NCI-H748 (cell line): ENCODE results near the gene PATL1.
A peak's percentile ranks its signal among the peaks of the same experiment; 100 is the strongest.
"Not testable (repeated sequence)": the region's sequence is repeated elsewhere in the genome, so short reads cannot be mapped to it uniquely, and the experiment has no call there.

Source experiments
- DNase-seq: peaks from one replicate; lab custom pipeline; 2025; ENCODE audit not compliant: unreplicated experiment; lab: John Stamatoyannopoulos, UW

Gene PATL1

DNA sequence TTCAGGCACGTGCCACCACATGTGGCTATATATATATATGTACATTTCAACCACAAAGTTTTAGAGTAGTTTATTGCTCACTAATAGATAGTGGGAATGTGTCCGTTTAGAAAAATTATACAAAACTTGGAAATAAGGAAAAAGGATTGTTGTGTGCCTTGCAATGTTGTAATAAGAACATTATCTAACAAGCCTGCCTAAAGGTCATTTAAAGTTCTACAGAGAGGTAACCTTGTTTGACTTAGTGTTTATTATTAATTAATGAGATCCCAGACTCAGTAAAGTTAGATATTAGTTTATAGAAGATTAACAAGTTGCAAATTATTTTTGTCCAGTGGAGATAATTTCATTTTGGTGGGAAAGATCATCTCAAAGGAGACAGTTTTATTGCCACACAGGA lies 5.5 kb upstream of the PATL1 start:
- no peak for DNase-seq

DNA sequence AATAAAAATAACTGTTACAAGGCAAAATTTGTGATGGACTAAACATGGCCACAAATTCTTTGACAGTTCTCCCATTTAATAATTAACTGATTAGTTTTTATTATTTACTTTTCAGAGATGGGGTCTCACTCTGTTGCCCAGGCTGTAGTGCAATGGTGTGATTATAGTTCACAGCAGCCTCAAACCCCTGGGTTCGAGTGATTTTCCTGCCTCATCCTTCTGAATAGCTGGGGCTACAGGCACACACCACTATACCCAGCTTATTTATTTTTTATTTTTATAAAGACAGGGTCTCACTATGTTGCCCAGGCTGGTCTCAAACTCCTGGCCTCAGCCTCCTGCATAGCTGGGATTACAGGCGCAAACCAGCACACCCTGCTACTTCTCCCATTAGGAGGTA lies 4.5 kb upstream of the PATL1 start:
- no peak for DNase-seq

DNA sequence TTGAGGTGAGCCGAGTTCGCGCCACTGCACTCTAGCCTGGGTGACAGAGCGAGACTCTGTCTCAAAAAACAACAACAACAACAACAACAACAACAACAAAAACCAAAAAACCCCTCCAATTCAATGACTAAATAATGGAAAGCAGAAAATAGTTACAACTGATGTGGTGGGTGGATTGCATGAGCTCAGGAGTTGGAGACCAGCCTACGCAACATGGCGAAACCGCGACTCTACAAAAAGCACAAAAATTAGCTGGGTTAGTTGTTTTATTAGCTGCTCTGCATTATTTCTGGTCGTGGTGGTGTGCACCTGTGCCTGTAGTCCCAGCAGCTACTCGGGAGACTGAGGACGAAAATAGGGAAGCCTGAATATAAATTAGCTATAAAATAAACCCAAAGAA lies 2.6 kb upstream of the PATL1 start:
- no peak for DNase-seq

DNA sequence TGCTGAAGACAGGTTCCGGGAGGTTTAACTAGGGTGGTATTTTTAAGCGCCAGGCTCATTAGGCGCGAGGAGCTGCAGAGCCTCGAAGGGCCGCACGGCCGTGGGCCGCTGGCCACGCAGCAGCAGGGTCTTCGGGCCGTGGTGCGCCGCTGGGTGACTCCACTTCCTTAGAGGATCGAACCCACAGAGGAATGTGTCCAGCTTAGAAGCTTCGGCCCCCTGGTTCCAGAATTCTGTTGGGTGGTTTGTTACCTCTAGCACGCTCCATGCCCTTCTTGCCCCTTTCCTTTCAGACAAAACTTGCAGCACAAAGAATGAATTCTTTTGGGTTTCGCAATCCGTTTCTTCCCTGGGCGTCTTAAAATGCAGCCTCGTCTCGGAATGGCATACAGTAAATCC lies 773 bp upstream of the PATL1 start:
- DNase-seq, result no peak

DNA sequence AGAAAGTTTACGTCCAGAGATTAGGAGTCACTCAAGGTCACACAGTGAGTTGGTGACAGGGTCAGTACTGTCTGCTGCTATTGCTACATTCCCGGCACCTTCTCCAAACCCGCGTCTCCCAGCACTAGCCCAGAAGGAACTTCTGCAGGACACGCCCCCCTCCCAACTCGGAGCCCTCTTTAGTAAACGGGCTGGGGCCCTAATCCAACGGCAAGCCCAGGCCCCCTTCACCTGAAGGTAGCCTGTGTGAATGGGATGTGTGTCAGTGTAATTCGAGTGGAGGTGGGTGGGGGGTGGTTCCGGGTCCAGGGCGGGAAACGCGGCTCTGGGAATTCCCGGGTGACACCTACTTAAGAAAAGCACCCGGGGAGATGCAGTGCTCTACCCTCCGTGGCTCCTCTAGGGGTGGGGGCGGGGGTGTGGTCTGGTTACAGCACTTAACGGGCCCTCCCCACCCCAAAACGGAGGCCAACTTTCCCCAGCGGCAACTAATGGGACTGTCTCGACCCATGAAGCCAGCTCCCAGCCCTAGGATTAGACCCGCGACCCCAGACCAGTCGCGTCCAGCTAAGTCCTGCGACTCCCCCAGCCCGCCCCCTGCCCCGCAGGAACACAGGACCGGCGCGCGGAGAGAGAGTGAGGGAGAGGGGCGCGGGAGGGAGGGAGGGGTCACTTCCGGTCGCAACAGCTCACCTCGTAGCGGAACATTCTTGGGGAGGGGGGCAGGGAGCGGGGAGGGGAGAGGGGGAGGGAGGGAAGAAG lies 468 bp downstream of the PATL1 start:
- peak; percentile 60 for DNase-seq

DNA sequence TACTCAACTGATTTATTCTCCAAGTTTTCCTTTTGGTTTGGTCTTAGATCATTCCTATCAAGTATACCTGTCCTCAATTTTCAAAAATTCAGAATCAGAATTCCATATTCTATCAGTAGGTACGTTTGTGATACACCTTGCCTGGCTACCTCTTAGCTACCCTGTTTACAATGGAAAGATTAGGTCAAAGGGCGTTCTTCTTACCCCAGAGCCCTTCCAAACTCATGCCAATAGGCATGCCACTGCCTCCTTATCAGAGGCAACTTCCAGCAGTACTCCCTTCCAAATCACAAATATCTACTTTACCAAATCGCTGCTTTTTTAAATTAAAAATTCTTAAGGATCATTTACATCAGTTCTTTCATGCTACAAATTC lies 1.0 kb downstream of the PATL1 start:
- DNase-seq, result no peak

DNA sequence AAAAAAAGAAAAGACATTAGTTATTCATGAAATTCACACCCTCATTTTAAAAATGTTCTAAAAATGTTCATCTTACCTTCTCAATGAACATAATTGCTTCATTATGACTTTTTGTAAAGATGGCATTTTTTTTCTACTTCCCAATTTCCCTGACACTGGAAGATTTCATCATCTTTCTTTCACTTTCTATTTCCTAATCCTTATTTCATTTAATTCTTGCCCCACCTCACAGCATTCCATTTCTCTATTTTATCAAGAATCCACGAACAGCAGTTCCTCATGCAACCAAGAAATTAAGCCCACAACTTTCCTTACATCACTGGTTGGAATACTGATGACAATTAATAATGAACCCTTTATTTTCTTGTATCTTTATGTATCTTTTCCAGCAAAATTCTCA lies 1.9 kb downstream of the PATL1 start:
- no peak for DNase-seq

DNA sequence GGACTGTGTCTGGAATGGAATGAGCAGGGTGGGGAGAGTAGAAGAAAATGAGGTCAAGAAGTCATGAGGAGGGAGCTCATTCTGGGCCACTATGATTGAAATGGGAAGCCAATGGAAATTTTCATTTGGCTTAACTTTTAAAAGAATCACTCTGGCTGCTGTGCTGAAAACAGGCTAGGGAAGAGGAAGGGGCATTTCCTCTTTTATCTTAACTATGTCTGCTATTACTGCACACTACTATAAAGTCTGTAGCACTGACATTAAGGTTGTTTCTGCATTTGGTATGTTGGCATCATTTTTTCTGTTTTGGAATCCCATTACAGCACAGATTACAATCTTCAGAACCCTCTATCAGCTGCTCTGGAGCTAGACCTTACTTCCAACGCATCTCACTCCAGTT lies 8.2 kb downstream of the PATL1 start:
- no peak for DNase-seq

DNA sequence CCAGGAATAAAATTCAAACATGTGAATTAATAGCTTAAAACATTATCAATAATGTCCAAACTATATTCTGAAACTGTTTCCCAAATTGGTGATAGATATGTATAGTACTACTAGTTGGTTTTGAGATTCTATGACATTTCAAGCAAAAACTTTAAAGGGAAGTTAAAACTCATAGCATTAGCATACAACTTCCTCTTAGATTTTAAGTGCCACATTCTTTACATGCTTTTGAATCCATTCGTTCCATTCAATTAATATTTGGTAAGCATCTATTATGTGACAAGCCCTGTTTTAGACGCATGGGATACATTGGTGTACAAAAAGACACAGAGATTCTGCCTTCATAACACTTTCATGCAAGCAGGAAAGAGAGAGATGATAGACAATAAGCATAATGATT lies 8.9 kb downstream of the PATL1 start:
- no peak for DNase-seq

DNA sequence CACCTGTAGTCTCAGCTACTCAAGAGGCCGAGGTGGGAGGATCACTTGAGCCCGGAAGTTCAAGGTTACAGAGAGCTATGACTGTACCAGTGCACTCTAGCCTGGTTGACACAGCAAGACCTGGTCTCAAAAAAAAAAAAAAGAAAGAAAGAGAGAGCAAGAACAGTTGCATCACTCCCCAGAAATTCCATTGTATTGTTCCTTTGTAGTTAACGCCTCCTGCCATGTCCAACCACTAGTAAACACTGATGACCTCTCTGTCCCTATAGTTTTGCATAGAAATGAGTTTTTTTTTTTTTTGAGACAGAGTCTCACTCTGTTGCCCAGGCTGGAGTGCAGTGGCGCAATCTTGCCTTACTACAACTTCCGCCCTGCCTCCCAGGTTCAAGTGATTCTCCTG lies 10.8 kb downstream of the PATL1 start:
- no peak for DNase-seq

DNA sequence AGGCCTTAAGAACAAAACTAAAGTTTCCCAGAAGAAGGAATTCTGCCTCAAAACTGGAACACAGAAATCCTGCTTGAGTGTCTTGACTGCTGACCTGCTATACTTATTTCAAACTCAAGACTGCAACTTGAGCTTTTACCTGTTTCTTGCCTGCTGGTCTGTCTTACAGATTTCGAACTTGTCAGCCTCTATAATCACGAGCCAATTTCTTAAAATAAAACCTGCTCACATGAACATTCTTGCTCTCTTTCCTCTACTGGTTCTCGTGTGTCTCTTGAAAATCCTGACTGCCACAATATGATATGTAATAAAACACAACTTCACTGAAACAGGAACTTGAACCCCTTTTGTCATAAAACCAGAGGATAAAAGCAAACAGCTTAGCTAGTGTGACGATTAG lies 13.9 kb downstream of the PATL1 start:
- DNase-seq, result no peak

DNA sequence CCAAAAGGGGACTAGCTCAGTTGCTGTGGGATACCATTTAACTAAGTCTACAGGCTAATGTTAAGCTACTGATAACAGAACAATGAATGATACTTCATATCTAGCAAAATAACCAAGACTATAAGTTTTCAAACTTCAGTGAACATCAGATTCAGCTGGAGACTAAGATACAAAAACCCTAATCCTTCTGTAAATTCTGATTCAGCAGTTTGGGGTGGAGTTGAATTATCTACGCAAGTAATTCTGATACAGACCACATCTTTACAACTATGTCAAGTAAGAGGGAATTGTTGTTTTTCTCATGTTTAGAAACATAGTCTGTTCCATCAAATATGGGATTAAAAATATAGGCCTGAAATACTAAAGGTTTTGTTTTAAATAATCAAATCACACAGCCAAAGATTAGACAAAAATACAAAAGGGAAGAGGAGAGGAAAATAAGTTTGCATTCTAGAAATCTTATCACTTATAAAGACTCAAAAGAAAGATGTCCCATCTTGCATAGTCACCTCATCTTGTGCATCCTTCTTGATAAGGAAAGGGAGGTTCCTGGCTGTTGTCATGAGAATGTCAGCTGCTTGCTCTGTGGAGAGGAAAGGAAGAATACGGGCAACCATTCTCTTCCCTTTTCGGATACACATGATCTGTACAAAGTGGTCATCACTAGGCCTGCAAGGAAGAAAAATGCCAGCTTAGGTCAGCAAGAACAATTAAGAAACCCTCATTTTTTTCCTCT lies 21.4 kb downstream of the PATL1 start:
- no peak for DNase-seq

DNA sequence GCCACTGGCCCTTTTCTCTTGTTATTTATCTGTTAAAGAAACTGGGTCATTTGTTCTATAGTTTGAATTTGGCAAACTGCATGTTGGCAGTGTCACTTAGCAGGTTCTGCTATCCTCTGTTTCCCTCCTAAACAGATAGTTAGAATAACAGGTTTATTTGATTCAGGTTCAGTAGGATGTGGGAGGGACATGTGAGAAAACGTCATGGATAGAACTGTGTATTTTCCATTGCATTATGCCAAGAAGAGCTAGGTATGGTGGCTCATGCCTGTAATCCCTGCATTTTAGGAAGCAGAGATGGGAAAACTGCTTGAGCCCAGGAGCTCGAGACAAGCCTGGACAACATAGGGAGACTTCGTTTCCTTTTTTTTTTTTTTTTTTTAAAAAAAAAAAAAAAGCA lies 24.3 kb downstream of the PATL1 start:
- no peak for DNase-seq

DNA sequence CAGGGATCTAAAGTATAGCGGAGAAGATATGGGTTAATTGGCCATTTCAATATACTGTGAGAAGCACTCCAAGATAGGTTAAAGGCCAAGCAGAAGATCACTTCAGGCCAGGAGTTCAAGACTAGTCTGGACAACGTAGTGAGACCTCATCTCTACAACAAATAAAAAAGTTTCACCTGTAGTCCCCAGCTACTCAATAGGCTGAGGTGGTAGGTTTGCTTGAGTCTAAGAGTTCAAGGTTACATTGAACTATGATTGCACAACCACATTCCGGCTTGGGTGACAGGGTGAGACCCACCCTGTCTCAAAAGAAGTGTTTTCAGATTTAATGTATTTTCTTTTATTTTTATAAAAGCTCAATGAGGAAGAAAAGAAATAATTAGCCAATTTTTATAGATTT lies 25.4 kb downstream of the PATL1 start:
- DNase-seq, result no peak

DNA sequence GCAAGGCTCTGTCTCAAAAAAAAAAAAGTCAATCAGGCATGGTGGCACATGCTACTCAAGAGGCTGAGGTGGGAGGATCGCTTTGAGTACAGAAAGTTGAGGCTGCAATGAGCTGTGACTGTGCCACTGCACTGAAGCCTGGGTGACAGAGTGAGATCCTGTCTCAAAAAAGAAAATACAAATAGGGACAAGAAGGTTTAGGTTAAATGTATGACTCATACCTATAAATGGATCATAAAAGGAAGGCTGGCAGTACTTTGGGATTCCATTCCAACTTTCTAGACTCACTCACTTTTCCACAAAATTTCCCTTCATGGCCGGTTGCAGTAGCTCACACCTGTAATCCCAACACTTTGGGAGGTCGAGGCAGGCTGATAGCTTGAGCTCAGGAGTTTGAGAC lies 27.7 kb downstream of the PATL1 start:
- no peak for DNase-seq

DNA sequence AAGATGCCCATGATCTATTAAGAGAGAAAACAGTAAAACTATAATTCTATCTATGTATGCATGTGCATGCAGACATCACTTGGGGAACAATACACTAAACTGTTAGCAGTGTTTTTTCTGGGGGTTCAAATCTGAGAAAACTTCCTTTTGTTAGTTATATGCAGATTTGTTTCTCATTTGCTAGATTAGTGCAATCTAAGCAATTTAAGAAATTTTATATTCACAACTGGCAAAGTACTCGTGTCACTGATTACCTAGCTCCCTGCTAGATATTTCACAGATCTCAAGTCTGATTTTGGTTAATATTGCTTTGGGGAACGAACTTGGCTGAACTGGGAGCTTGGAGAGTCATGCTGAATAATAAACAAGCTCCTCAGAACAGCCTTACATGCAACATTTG lies 38.3 kb downstream of the PATL1 start:
- no peak for DNase-seq

DNA sequence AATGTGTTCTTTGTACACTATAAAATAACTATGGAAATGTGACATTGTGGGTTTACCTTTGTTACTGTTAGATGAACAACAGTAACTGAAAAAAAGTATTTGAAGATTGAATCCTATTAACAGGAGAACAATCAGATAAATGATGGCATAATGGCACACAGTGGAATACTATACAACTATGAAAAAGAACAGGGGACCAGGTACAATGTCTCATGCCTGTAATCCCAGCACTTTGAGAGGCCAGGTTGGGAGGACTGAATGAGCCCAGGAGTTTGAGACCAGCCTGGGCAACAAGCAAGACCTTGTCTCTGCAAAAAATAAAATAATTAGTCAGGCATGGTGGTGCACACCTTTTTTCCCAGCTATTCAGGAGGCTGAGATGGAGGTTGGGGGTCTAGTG lies 38.8 kb downstream of the PATL1 start:
- DNase-seq, result no peak

DNA sequence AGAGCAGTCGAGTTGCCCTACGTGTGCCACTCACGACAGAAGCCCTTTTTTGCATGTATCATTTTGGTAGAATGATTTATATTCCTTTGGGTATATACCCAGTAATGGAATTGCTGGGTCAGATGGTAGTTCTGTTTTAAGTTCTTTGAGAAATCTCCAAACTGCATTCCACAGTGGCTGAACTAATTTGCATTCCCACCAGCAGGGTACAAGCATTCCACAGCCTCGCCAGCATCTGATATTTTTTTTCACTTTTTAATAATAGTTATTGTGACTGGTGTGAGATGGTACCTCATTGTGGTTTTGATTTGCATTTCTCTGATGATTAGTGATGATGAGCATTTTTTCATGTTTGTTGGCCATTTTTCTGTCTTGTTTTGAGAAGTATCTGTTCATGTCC lies 41.9 kb downstream of the PATL1 start:
- DNase-seq, result not testable (repeated sequence)

DNA sequence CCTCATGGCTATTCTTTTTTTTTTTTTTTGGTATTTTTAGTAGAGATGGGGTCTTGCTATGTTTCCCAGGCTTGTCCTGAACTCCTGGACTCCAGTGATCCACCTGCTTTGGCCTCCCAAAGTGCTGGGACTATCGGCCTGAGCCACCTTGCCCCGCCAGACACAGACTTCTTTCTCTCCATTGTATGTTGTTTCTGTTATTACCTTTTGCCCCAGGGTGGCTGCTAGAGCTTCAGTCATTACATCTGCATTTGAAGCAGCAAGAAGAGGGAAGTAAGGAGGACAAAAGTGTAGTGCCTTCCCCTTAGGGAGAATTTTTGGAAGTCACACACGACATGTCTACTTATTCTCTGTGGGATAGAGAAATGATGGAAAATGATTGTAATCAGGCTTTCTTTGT lies 43.1 kb downstream of the PATL1 start:
- DNase-seq, result no peak

DNA sequence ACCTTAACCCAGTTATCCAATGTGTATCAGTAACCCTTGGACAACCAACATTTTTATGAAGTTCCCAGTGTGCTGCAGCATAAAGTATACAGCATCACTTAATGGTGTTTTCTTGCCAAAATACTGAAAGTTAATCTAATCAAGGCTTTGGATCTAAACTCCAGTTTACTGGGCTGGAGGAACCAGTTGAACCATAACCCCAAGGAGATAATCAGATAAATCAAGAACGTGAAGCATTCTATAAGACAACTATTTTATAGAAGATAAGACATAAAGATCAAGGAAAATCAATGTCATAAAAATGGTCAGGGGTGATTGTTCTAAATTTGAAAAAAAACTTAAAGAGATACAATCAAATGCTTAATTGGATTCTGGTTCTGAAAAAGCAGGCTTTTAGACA lies 51.0 kb downstream of the PATL1 start:
- DNase-seq, result no peak

DNA sequence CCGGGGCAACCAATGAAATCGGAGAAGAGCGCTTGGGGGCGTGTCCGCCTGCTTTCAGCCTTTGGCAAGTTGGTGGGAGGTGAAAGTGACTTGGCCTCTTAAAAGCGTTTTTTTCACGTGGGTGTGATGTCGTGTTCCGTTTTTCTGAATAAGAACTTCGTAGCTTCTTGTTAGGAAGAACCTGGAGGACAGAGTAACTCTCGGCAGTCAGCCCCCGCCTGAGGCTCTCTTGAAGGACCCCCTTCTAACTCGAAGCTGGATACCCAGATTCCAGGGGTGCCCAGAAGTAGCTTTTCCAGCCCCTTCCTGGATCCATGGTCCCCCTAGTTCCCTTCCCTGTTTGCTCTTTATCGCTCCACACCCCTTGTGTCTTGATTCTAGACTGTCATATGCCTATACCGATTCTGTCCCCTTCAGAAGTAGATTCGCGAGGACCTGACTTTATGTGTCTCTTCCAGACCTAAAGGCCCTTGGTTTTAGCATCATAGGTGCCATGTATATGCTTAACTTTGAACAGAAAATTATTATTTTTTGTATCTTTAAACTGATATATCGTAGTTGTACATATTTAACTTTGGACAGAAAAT lies 52.3 kb downstream of the PATL1 start:
- no peak for DNase-seq

DNA sequence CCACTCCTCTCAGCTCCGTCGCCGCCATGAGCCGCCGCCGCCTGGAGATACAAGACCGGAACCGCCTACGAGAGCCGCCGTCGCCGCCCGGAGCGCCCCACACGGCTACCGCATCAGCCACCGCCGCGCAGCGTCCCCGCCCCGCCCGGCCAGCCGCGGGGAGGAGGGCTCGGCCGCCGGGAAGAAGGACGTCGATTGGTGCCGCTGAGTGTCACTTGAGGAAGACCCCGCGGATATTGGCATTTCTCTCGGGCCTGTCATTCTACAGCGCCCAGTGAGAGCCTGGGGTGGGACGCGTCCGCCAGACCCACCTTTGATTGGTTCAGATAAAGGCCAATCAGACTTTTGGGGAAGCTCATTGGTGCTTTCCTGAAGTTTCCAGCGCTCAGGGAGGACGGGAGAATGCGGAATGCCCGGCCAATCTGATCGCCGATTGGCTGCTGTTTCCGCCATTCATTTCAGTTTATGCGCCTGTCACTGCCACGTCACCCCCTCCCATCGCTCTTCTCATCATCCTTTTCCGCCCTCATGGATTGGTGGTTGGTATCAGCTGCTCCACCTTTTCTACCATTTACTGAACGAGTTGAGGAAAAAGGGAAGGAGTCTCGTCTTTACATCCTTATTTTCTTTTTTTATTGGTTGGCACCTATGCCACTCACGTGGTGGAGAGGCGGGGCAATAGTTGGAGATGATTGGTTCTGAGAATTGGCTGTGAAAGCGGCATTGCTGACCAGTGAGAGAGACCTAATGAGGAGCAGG lies 53.0 kb downstream of the PATL1 start, which contains the start of gene OSBP:
Gene OSBP (minus strand): TSS at position 138 of the 759 bp plus-strand sequence. CDS start 110 bp downstream, at position 28.
- DNase-seq, result peak; percentile 100
